IMR-90 (cell line): ENCODE data around the gene ACSL1. TPM values are rescaled to one million over a fixed set of nuclear protein-coding genes. Genes with fewer than 3 reads are reported as not detected.

Experiments used
- ATAC-seq: fragments of 200-7000 bp; cut with Tn5 transposase; 2 replicates; pipeline ENCODE4 v1.9.1; 2020; ENCODE audit warnings: low read depth, mild to moderate bottlenecking, moderate library complexity
- BruUV-seq: library from RNA; stranded (reverse); fragments of 400-500 nt; replicated peaks from 2 replicates; lab custom pipeline; 2021; lab: Mats Ljungman, UMichigan
- CTCF ChIA-PET: fragments of 300-600 bp; formaldehyde crosslinking; extraction: SDS; loops from one replicate; lab custom pipeline; 2021; ENCODE audit warnings: antibody characterized with exemption; lab: Yijun Ruan, JAX
- POLR2A ChIA-PET: fragments of 300-600 bp; sonication (Branson Sonifier 250); formaldehyde crosslinking; loops from one replicate; lab custom pipeline; 2022; ENCODE audit warnings: antibody characterized with exemption; ENCODE audit not compliant: unreplicated experiment; lab: Charles Lee
- DNase-seq: peaks from one replicate; pipeline ENCODE4 v3.0.0; 2013
- H2AFZ ChIP-seq: replicated peaks from 2 replicates; pipeline ENCODE3; 2013; ENCODE audit warnings: low read length, mild to moderate bottlenecking; ENCODE audit not compliant: poor library complexity
- H2AK5ac ChIP-seq: 2 replicates; pipeline ENCODE4 v1.6.1; 2013; ENCODE audit warnings: low read depth, low read length, inconsistent platforms
- H2AK9ac ChIP-seq: replicated peaks from 2 replicates; pipeline ENCODE3; 2013; ENCODE audit warnings: mild to moderate bottlenecking, low read depth, low read length, moderate library complexity; ENCODE audit not compliant: poor library complexity
- H2BK120ac ChIP-seq: 2 replicates; pipeline ENCODE4 v1.6.1; 2013; ENCODE audit warnings: low read depth, low read length, inconsistent platforms
- H2BK15ac ChIP-seq: 3 replicates; pipeline ENCODE4 v1.6.1; 2013; ENCODE audit warnings: low read depth, low read length, inconsistent platforms
- H2BK20ac ChIP-seq: 2 replicates; pipeline ENCODE4 v1.6.1; 2013; ENCODE audit warnings: low read depth, mild to moderate bottlenecking, inconsistent platforms, low read length, moderate library complexity
- H2BK5ac ChIP-seq: 2 replicates; pipeline ENCODE4 v1.6.1; 2013; ENCODE audit warnings: mild to moderate bottlenecking, low read depth, low read length, inconsistent platforms; ENCODE audit not compliant: poor library complexity, severe bottlenecking
- H3K14ac ChIP-seq: replicated peaks from 2 replicates; pipeline ENCODE4 v1.6.1; 2013; ENCODE audit warnings: low read depth, low read length, inconsistent platforms
- H3K18ac ChIP-seq: 2 replicates; pipeline ENCODE4 v1.6.1; 2013; ENCODE audit warnings: low read depth, low read length, control low read depth
- H3K23ac ChIP-seq: 2 replicates; pipeline ENCODE4 v1.6.1; 2013; ENCODE audit warnings: low read depth, low read length, inconsistent platforms
- H3K27ac ChIP-seq: 2 replicates; pipeline ENCODE4 v1.5.1; 2013; ENCODE audit warnings: mild to moderate bottlenecking, control low read depth, low read length; ENCODE audit not compliant: insufficient read depth
- H3K27me3 ChIP-seq: 2 replicates; pipeline ENCODE4 v1.6.1; 2013; ENCODE audit warnings: low read length; ENCODE audit not compliant: control insufficient read depth, insufficient read depth
- H3K36me3 ChIP-seq: 2 replicates; pipeline ENCODE4 v1.6.1; 2013; ENCODE audit warnings: low read length, mixed read lengths; ENCODE audit not compliant: control insufficient read depth, insufficient read depth
- H3K4ac ChIP-seq: 2 replicates; pipeline ENCODE4 v1.6.1; 2013; ENCODE audit warnings: low read depth, low read length, inconsistent platforms
- H3K4me1 ChIP-seq: 2 replicates; pipeline ENCODE4 v1.6.1; 2013; ENCODE audit warnings: low read length, mixed read lengths; ENCODE audit not compliant: control insufficient read depth, insufficient read depth
- H3K4me2 ChIP-seq: 2 replicates; pipeline ENCODE4 v1.6.1; 2013; ENCODE audit warnings: low read depth, mild to moderate bottlenecking, control low read depth, low read length, moderate library complexity
- H3K4me3 ChIP-seq: 2 replicates; pipeline ENCODE4 v1.5.1; 2013; ENCODE audit warnings: low read depth, mild to moderate bottlenecking, control low read depth, low read length, moderate library complexity; ENCODE audit not compliant: insufficient read depth
- H3K56ac ChIP-seq: 2 replicates; pipeline ENCODE4 v1.6.1; 2013; ENCODE audit warnings: low read length, inconsistent platforms; ENCODE audit not compliant: insufficient read depth; ENCODE audit errors: extremely low read depth
- H3K79me1 ChIP-seq, 2 experiments: 2 replicates each; pipeline ENCODE4 v1.6.1; 2013; ENCODE audit warnings: low read length in 2 of 2, inconsistent platforms in 1 of 2, low read depth in 1 of 2
- H3K9ac ChIP-seq: 2 replicates; pipeline ENCODE4 v1.6.1; 2013; ENCODE audit warnings: low read depth, low read length, control low read depth
- H3K9me1 ChIP-seq: 2 replicates; pipeline ENCODE4 v1.6.1; 2013; ENCODE audit warnings: low read length, inconsistent platforms; ENCODE audit not compliant: insufficient read depth
- H3K9me3 ChIP-seq: 2 replicates; pipeline ENCODE4 v1.6.1; 2013; ENCODE audit warnings: low read length; ENCODE audit not compliant: control insufficient read depth, insufficient read depth
- H4K20me1 ChIP-seq: 2 replicates; pipeline ENCODE4 v1.6.1; 2013; ENCODE audit warnings: low read length, inconsistent platforms; ENCODE audit not compliant: insufficient read depth
- H4K5ac ChIP-seq: 2 replicates; pipeline ENCODE4 v1.6.1; 2013; ENCODE audit warnings: mild to moderate bottlenecking, low read depth, low read length, control low read depth
- H4K8ac ChIP-seq, 2 experiments: 2 replicates each; pipeline ENCODE4 v1.6.1; 2013; ENCODE audit warnings: low read depth in 2 of 2, low read length in 2 of 2, control low read depth in 1 of 2, inconsistent platforms in 1 of 2
- H4K91ac ChIP-seq: 2 replicates; pipeline ENCODE4 v1.6.1; 2013; ENCODE audit warnings: low read depth, low read length, inconsistent platforms; ENCODE audit not compliant: insufficient read depth
- BHLHE40 ChIP-seq: fragments of 150-350 bp; IDR thresholded peaks from 2 replicates; pipeline ENCODE4 v1.6.1; 2016; ENCODE audit warnings: mild to moderate bottlenecking, low read depth, low read length
- CEBPB ChIP-seq: IDR thresholded peaks from 2 replicates; pipeline ENCODE4 v1.6.1; 2012; ENCODE audit warnings: low read depth, low read length, improper control_type of control experiment
- CHD1 ChIP-seq: IDR thresholded peaks from 2 replicates; pipeline ENCODE4 v1.6.1; 2012; ENCODE audit warnings: low read depth, low read length, improper control_type of control experiment
- CTCF ChIP-seq: conservative IDR thresholded peaks from 2 replicates; pipeline ENCODE4 v1.5.1; 2012; ENCODE audit warnings: mild to moderate bottlenecking, low read depth, low read length, improper control_type of control experiment
- FOS ChIP-seq: fragments of 150-350 bp; IDR thresholded peaks from 2 replicates; pipeline ENCODE4 v1.6.1; 2016; ENCODE audit warnings: low read depth, low read length
- MAFK ChIP-seq: IDR thresholded peaks from 2 replicates; pipeline ENCODE4 v1.6.1; 2012; ENCODE audit warnings: low read depth, low read length, improper control_type of control experiment
- MAZ ChIP-seq: IDR thresholded peaks from 2 replicates; pipeline ENCODE4 v1.6.1; 2012; ENCODE audit warnings: low read depth, mild to moderate bottlenecking, low read length, improper control_type of control experiment, moderate library complexity, borderline replicate concordance
- MXI1 ChIP-seq: IDR thresholded peaks from 2 replicates; pipeline ENCODE4 v1.6.1; 2012; ENCODE audit warnings: low read depth, mild to moderate bottlenecking, low read length, moderate library complexity, borderline replicate concordance
- NFE2L2 ChIP-seq: fragments of 150-350 bp; IDR thresholded peaks from 2 replicates; pipeline ENCODE4 v1.6.1; 2016; ENCODE audit warnings: low read depth, mild to moderate bottlenecking, low read length
- POLR2A ChIP-seq: IDR thresholded peaks from 2 replicates; pipeline ENCODE4 v1.6.1; 2012; ENCODE audit warnings: mild to moderate bottlenecking, low read depth, low read length
- RAD21 ChIP-seq: IDR thresholded peaks from 2 replicates; pipeline ENCODE4 v1.6.1; 2012; ENCODE audit warnings: low read length, improper control_type of control experiment
- RCOR1 ChIP-seq: IDR thresholded peaks from 2 replicates; pipeline ENCODE4 v1.6.1; 2012; ENCODE audit warnings: mild to moderate bottlenecking, low read length, improper control_type of control experiment; ENCODE audit not compliant: insufficient replicate concordance
- RFX5 ChIP-seq: IDR thresholded peaks from 2 replicates; pipeline ENCODE4 v1.8.0; 2012; ENCODE audit warnings: low read depth, mild to moderate bottlenecking, low read length, moderate library complexity
- SMC3 ChIP-seq: fragments of 150-350 bp; IDR thresholded peaks from 2 replicates; pipeline ENCODE4 v1.6.1; 2016; ENCODE audit warnings: low read depth, mild to moderate bottlenecking, antibody characterized with exemption, low read length, moderate library complexity
- WGBS, 2 experiments: methylation state at CpG; one replicate each; pipeline versions ENCODE4 v1.1.5 to v1.1.7; 2013; ENCODE audit warnings: missing lambda C conversion rate in 2 of 2; ENCODE audit not compliant: insufficient read length in 1 of 2; ENCODE audit errors: extremely low coverage in 2 of 2; 5-methylcytosine and 5-hydroxymethylcytosine counted together
- dilution Hi-C: fragments of 300-500 bp; cut with HindIII; formaldehyde crosslinking; loops from one replicate; pipeline ENCODE4 v1.14.3; 2018; ENCODE audit warnings: low sequenced_read_pairs; ENCODE audit not compliant: unreplicated experiment
- in situ Hi-C: fragments of 300-500 bp; cut with MboI; formaldehyde crosslinking; loops from 3 replicates; pipeline ENCODE4 v1.14.3; 2019; ENCODE audit warnings: low sequenced_read_pairs, inconsistent platforms, mixed read lengths
- intact Hi-C: fragments of 100-400 bp; cut with micrococcal nuclease; formaldehyde crosslinking; loops from 2 replicates; pipeline ENCODE4 v1.10.0; 2022
- polyA plus RNA-seq, 3 experiments: library from polyadenylated mRNA; depleted of rRNA; stranded (reverse); fragments of >200 nt; gene quantifications; 2 replicates each; pipeline ENCODE4 v1.2.3, GENCODE V29; 2012; ENCODE audit warnings: low replicate concordance in 1 of 3
- total RNA-seq: library from RNA; depleted of rRNA; stranded (reverse); fragments of >200 nt; gene quantifications from 2 replicates; pipeline ENCODE4 v1.2.3, GENCODE V29; 2012

The ACSL1 gene
- total and polyA plus RNA-seq, 2 of the 4 experiments (the other 2 are of a cell fraction) = 14.4 to 26.0 TPM

DNA sequence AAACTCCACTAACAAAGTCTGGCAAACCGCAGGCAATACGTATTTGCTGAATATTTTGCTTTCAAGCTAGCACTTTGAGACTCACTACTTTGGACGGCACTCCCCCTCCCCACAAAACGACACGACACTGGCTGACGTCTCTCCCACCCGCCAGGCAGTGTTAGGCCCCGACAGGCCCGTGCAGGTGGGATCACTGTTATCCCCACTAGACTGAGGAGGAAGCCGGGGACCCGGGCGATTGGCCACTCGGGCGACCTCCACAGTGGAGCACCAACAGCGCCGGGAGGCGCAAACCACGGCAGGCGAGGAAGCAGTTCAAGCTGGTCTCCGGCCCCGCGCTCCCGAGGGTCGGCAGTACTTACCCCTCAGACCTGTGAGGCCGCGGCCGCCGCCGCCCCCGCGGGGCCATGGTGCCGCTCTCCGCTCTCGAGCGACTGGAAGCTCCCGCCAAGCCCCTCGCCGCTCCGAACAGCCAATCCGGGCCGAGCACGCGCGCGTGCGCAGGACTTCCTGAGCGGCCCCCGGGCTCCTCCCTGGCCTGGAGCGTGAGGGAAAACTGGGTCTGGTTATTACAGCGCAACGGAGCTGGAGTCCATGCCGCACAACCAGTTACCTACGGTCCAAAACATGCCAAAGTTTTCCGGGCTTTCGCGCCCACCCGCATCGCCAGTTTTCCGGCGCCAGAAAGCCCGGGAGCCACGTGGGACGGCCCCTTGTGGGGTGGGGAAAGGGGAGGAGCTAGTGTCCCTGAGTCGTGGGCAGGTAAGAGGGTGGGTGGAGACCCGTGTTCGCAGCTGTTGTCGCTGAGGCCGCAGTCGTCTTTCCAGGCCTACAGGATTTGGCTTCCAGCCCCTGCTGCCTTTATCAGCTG, 91.9 kb downstream of the ACSL1 start, which contains the start of gene CENPU (continued):
- peak; percentile 39 for TF ChIP-seq RCOR1
- TF ChIP-seq CEBPB = peak; percentile 11; the same call in 1 of the 2 replicates
- peak; percentile 36; the same call in 1 of the 2 replicates for TF ChIP-seq BHLHE40

DNA sequence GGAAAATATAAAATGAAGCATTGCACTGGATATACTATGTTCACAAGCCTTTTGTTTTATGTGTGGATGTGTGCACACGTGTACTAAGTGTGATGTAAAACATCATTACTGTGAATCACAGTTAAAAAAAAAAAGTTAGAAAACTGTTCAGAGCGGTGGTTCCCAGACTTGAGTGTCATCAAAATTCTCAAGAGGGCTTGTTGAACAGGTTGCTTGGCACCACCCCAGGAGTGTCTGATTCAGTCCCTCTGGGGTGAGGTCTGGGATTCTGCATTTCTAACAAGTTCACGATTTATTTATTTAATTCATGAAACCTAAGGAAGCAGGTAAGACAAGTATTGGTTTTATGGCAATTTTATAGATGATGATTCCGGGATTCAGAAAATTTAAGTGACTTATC, 93.6 kb downstream of the ACSL1 start:
- ATAC-seq (no peak), DNase-seq (peak; percentile 35)
- Histone ChIP-seq H3K23ac (no peak overlapping the region), H3K36me3 (0 out of 2 replicates have a peak, but pooled peaks cover 2% of the 10 kb centered on the region), H2BK5ac (no peak overlapping the region), H3K27me3 (no peaks in the 10 kb centered on the region), H3K4me1 (peaks cover 4% of the 10 kb centered on the region), H2BK120ac (no peak overlapping the region), H4K5ac (no peak overlapping the region), H4K8ac (no peak overlapping the region), H3K4ac (no peak overlapping the region), H2AK9ac (no peak overlapping the region), H2BK20ac (no peak overlapping the region), H2BK15ac (no peak overlapping the region), H4K20me1 (no peaks in the 10 kb centered on the region; the same call in 1 of the 2 replicates), H2AFZ (no peak overlapping the region), H3K79me1 (peaks cover 11 to 27% of the 10 kb centered on the region in 2 experiments), H3K4me2 (no peak overlapping the region), H4K91ac (no peak overlapping the region), H3K9me1 (no peaks in the 10 kb centered on the region), H3K9ac (no peak overlapping the region), H3K27ac (no peak overlapping the region), H3K14ac (no peak overlapping the region), H3K56ac (no peak overlapping the region), H3K18ac (no peak overlapping the region), H2AK5ac (no peak overlapping the region), H3K9me3 (no peaks in the 10 kb centered on the region), H3K4me3 (no peak overlapping the region)
- CTCF ChIA-PET = no interaction called here
- in situ Hi-C loops = no loop called here
- no TSS peak for BruUV-seq
- intact Hi-C loops = loop anchor here (5.0 kb wide), 3 partner anchors 195 to 465 kb away; partner anchors contain the start of gene IRF2
- POLR2A ChIA-PET = interaction anchor here (0.6 kb wide), 1 partner anchor 19 kb away, joined by 5 read pairs; no protein-coding TSS in a partner anchor
- WGBS, 2 experiments = no CpG with 5 or more reads among the region's 4 CpGs
- dilution Hi-C loops = no loop called here
- TF ChIP-seq CEBPB = no peak
- TF ChIP-seq RCOR1 = no peak
- TF ChIP-seq RAD21 = no peak
- TF ChIP-seq RFX5 = no peak
- TF ChIP-seq MAFK = no peak
- TF ChIP-seq SMC3 = no peak
- no peak for TF ChIP-seq CHD1
- no peak for TF ChIP-seq MXI1
- no peak for TF ChIP-seq NFE2L2
- TF ChIP-seq MAZ = no peak
- TF ChIP-seq POLR2A = no peak
- TF ChIP-seq FOS = no peak
- no peak for TF ChIP-seq BHLHE40
- no peak for TF ChIP-seq CTCF
